Measurements from ENCODE around the gene TADA3. TPM values are rescaled to one million over a fixed set of nuclear protein-coding genes. Genes with fewer than 3 reads are reported as not detected.

Gene TADA3
- total and polyA plus RNA-seq, 2 donors (not counting 3 experiments of a cell fraction or from before 2014, with no cell fraction given): 27.8 to 31.0 TPM

DNA sequence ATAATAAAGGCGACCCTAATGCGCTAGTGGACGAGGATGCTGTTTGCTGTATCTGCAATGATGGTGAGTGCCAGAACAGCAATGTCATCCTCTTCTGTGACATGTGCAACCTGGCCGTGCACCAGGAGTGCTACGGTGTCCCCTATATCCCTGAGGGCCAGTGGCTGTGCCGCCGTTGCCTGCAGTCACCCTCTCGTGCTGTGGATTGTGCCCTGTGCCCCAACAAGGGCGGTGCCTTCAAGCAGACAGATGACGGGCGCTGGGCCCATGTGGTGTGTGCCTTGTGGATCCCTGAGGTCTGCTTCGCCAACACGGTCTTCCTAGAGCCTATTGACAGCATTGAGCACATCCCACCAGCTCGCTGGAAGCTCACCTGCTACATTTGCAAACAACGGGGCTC lies 53.1 kb downstream of the TADA3 start:
- Histone ChIP-seq H3K27me3 (ENCODE audit: control insufficient read depth in 2 of 2, insufficient read depth in 2 of 2, low read length in 2 of 2) (no peaks in the 10 kb centered on the region), H3K4me1 (ENCODE audit: control insufficient read depth, extremely low read depth, insufficient read depth, low read length) (no peaks in the 10 kb centered on the region), H3K4me2 (ENCODE audit: insufficient read depth, low read length) (no peak overlapping the region), H3K36me3 (ENCODE audit: control insufficient read depth in 2 of 2, extremely low read depth in 1 of 2, insufficient read depth in 2 of 2, low read length in 2 of 2) (peaks cover 42 to 75% of the 10 kb centered on the region in 2 experiments), H3K9me3 (replicated peaks; ENCODE audit: control insufficient read depth, insufficient read depth, low read length) (no peaks in the 10 kb centered on the region), H2AFZ (ENCODE audit: low read depth, low read length) (no peak overlapping the region), H3K9ac (replicated peaks; ENCODE audit: extremely low read depth, insufficient read depth, low read length) (no peak overlapping the region), H3K9me1 (replicated peaks; ENCODE audit: control insufficient read depth, extremely low read depth, insufficient read depth, low read length) (no peaks in the 10 kb centered on the region), H4K20me1 (replicated peaks; ENCODE audit: control insufficient read depth, extremely low read depth, insufficient read depth, low read length) (no peaks in the 10 kb centered on the region), H3K27ac (ENCODE audit: insufficient read depth, low read depth, low read length) (no peak overlapping the region), H3K4me3 (replicated peaks in 1 of 3; ENCODE audit: insufficient read depth in 1 of 3, low read depth in 1 of 3, low read length in 3 of 3) (no peak overlapping the region), H3K79me2 (ENCODE audit: control insufficient read depth, insufficient read depth, low read length) (peaks cover 16% of the 10 kb centered on the region)
- intact Hi-C loops (cut with micrococcal nuclease) (no loop called here), dilution Hi-C loops (cut with MboI; ENCODE audit: extremely low pct_ligation_motif_present, low sequenced_read_pairs) (no loop called here)
- DNase-seq (ENCODE audit: low read depth, low spot score) (no peak), FAIRE-seq (no peak)
- BruUV-seq (replicated peaks): no TSS peak
- ChIA-PET POLR2A (no interaction called here), CTCF (no interaction called here)
- no peak for TF ChIP-seq POLR2AphosphoS5 (IDR thresholded peaks at IDR 0.05; ENCODE audit: insufficient read depth, low read depth, low read length)
- TF ChIP-seq GATA2 (IDR thresholded peaks at IDR 0.05; ENCODE audit: insufficient read depth, insufficient read length, low read depth, low read length): no peak
- no peak for TF ChIP-seq MAX (IDR thresholded peaks at IDR 0.05; ENCODE audit: insufficient read depth, insufficient read length)
- no peak for TF ChIP-seq MYC (IDR thresholded peaks at IDR 0.05; ENCODE audit: low read depth, low read length)
- TF ChIP-seq, protein P1, sequence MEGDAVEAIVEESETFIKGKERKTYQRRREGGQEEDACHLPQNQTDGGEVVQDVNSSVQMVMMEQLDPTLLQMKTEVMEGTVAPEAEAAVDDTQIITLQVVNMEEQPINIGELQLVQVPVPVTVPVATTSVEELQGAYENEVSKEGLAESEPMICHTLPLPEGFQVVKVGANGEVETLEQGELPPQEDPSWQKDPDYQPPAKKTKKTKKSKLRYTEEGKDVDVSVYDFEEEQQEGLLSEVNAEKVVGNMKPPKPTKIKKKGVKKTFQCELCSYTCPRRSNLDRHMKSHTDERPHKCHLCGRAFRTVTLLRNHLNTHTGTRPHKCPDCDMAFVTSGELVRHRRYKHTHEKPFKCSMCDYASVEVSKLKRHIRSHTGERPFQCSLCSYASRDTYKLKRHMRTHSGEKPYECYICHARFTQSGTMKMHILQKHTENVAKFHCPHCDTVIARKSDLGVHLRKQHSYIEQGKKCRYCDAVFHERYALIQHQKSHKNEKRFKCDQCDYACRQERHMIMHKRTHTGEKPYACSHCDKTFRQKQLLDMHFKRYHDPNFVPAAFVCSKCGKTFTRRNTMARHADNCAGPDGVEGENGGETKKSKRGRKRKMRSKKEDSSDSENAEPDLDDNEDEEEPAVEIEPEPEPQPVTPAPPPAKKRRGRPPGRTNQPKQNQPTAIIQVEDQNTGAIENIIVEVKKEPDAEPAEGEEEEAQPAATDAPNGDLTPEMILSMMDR (IDR thresholded peaks at IDR 0.05; ENCODE audit: extremely low read depth in 1 of 2, insufficient read depth in 1 of 2, low read depth in 1 of 2, low read length in 2 of 2): no peak
- TF ChIP-seq FOS (IDR thresholded peaks at IDR 0.05; ENCODE audit: borderline replicate concordance, insufficient read depth, low read length): no peak
- TF ChIP-seq EZH2 (IDR thresholded peaks at IDR 0.05; ENCODE audit: borderline replicate concordance, low read depth, low read length, severe bottlenecking): no peak
- no peak for TF ChIP-seq JUN (IDR thresholded peaks at IDR 0.05; ENCODE audit: borderline replicate concordance, insufficient read depth, insufficient read length, low read depth)
- no peak for TF ChIP-seq POLR2A (IDR thresholded peaks at IDR 0.05; ENCODE audit: low read depth, low read length)
